GM23338 (cell line): ENCODE measurements around the gene UBAC1.

Experiments
- ETS1 ChIP-seq: IDR thresholded peaks from 2 replicates; pipeline ENCODE4 v1.6.1; 2016; ENCODE audit warnings: antibody characterized with exemption
- EZH2 ChIP-seq: fragments of 200-600 bp; sonication (generic); IDR thresholded peaks from one replicate; pipeline ENCODE4 v1.8.0; 2017; ENCODE audit warnings: antibody characterized with exemption, mild to moderate bottlenecking, low read depth; ENCODE audit not compliant: unreplicated experiment
- EZH2phosphoT487 ChIP-seq: fragments of 200-600 bp; sonication (generic); IDR thresholded peaks from one replicate; pipeline ENCODE4 v1.8.1; 2018; ENCODE audit warnings: antibody characterized with exemption; ENCODE audit not compliant: unreplicated experiment
- NANOG ChIP-seq: IDR thresholded peaks from 2 replicates; pipeline ENCODE4 v1.6.1; 2016; ENCODE audit warnings: antibody characterized with exemption, borderline replicate concordance
- POLR2AphosphoS5 ChIP-seq: IDR thresholded peaks from 2 replicates; pipeline ENCODE4 v1.6.1; 2016; ENCODE audit warnings: antibody characterized with exemption, low read depth
- REST ChIP-seq: IDR thresholded peaks from one replicate; pipeline ENCODE4 v1.6.1; 2018; ENCODE audit warnings: antibody characterized with exemption; ENCODE audit not compliant: unreplicated experiment
- TF ChIP-seq, protein P1 (sequence below), 2 experiments: fragments of 200-600 bp in 1 of 2; sonication (generic) in 1 of 2; conservative IDR thresholded peaks; 2 replicates each; pipeline versions ENCODE4 v1.5.1 to v1.6.1; 2016 to 2017; ENCODE audit warnings: antibody characterized with exemption in 2 of 2, low read depth in 2 of 2, mild to moderate bottlenecking in 2 of 2, moderate library complexity in 1 of 2

DNA sequence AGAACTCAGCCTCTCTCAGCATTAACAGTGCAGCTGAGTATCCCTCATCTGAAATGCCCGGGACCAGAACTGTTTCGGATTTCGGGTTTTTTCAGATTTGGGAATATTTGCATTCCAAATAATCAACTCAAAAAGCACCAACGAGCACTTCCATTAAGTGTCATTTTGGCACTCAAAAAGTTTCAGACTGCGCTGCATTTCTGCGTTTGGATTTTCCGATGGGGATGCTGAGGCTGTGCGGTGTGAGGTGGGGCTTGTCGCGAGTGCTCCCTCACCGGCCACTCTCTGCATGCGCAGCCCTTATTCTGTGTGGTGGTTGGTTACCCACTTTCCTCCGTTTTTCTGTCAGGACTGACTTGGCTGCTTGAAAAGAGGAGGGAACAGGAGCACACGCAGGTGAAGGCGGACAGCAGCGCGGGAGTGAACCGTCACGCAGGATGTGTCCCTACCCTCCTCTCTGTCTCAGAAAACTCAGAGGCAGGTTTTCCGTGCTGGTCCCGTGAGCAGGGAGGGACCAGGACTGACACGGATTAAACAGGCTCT is 8.4 kb downstream of the UBAC1 start:
- TF ChIP-seq, protein P1, sequence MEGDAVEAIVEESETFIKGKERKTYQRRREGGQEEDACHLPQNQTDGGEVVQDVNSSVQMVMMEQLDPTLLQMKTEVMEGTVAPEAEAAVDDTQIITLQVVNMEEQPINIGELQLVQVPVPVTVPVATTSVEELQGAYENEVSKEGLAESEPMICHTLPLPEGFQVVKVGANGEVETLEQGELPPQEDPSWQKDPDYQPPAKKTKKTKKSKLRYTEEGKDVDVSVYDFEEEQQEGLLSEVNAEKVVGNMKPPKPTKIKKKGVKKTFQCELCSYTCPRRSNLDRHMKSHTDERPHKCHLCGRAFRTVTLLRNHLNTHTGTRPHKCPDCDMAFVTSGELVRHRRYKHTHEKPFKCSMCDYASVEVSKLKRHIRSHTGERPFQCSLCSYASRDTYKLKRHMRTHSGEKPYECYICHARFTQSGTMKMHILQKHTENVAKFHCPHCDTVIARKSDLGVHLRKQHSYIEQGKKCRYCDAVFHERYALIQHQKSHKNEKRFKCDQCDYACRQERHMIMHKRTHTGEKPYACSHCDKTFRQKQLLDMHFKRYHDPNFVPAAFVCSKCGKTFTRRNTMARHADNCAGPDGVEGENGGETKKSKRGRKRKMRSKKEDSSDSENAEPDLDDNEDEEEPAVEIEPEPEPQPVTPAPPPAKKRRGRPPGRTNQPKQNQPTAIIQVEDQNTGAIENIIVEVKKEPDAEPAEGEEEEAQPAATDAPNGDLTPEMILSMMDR (conservative IDR thresholded peaks at IDR 0.05; ENCODE audit: low read depth in 2 of 2), result no peak
- no peak for TF ChIP-seq EZH2
- TF ChIP-seq NANOG, result no peak
- TF ChIP-seq ETS1, result no peak
- TF ChIP-seq REST, result no peak
- TF ChIP-seq POLR2AphosphoS5, result no peak
- TF ChIP-seq EZH2phosphoT487, result no peak
